Panc1 (cell line): Measurements from ENCODE around the gene UBQLN4. TPM values are rescaled to one million over a fixed set of nuclear protein-coding genes. Genes with fewer than 3 reads are reported as not detected.

Experiments
- ATAC-seq: fragments of 200-7000 bp; cut with Tn5 transposase; 2 replicates; pipeline ENCODE4 v1.9.1; 2020; ENCODE audit warnings: mild to moderate bottlenecking, moderate library complexity
- BruUV-seq: library from RNA; stranded (reverse); fragments of 400-500 nt; replicated peaks from 2 replicates; lab custom pipeline; 2021; lab: Mats Ljungman, UMichigan
- CTCF ChIA-PET: fragments of 300-600 bp; sonication (Branson Sonifier 250); formaldehyde crosslinking; loops from one replicate; lab custom pipeline; 2022; ENCODE audit warnings: antibody characterized with exemption; lab: Charles Lee
- POLR2A ChIA-PET: fragments of 300-600 bp; sonication (Branson Sonifier 250); formaldehyde crosslinking; loops from one replicate; lab custom pipeline; 2022; ENCODE audit warnings: antibody characterized with exemption; lab: Charles Lee
- DNase-seq: peaks from one replicate; pipeline ENCODE4 v3.0.0-alpha.2; 2010; ENCODE audit warnings: low read depth, low spot score
- H3K27ac ChIP-seq: 2 replicates; pipeline ENCODE4 v1.5.1; 2011; ENCODE audit warnings: mild to moderate bottlenecking, low read length, inconsistent platforms
- H3K27me3 ChIP-seq: fragments of 200-500 bp; sonication (Bioruptor generic); 2 replicates; pipeline ENCODE4 v1.6.0; 2014; ENCODE audit warnings: low read length, inconsistent platforms; ENCODE audit not compliant: control insufficient read depth, insufficient read depth
- H3K36me3 ChIP-seq: fragments of 200-500 bp; sonication (Bioruptor generic); 2 replicates; pipeline ENCODE4 v1.5.1; 2014; ENCODE audit warnings: inconsistent platforms, mild to moderate bottlenecking, low read length, moderate library complexity; ENCODE audit not compliant: control insufficient read depth, insufficient read depth
- H3K4me1 ChIP-seq: 2 replicates; pipeline ENCODE4 v1.5.1; 2011; ENCODE audit warnings: inconsistent platforms, mild to moderate bottlenecking, low read length, moderate library complexity; ENCODE audit not compliant: control insufficient read depth, insufficient read depth
- H3K4me3 ChIP-seq, 2 experiments: 2 replicates each; pipeline ENCODE4 v1.5.1; 2011 to 2012; ENCODE audit warnings: low read depth in 2 of 2, low read length in 2 of 2, mild to moderate bottlenecking in 2 of 2, inconsistent platforms in 1 of 2, moderate library complexity in 1 of 2
- H3K9me3 ChIP-seq: fragments of 200-500 bp; sonication (Bioruptor generic); 2 replicates; pipeline ENCODE4 v1.5.1; 2014; ENCODE audit warnings: low read depth, mild to moderate bottlenecking, inconsistent platforms, low read length, moderate library complexity; ENCODE audit not compliant: control insufficient read depth, insufficient read depth
- POLR2AphosphoS5 ChIP-seq: IDR thresholded peaks from 2 replicates; pipeline ENCODE4 v1.6.1; 2012; ENCODE audit warnings: mild to moderate bottlenecking, low read depth, low read length, moderate library complexity
- SIN3A ChIP-seq: IDR thresholded peaks from 2 replicates; pipeline ENCODE4 v1.6.1; 2012; ENCODE audit warnings: low read depth, mild to moderate bottlenecking, low read length, moderate library complexity, borderline replicate concordance; ENCODE audit not compliant: insufficient read depth
- TCF7L2 ChIP-seq: IDR thresholded peaks from 2 replicates; pipeline ENCODE4 v1.6.1; 2011; ENCODE audit warnings: mild to moderate bottlenecking, low read depth, low read length, inconsistent platforms
- in situ Hi-C: cut with HindIII; loops from 2 replicates; pipeline ENCODE4 v1.10.0; 2016; ENCODE audit warnings: low sequenced_read_pairs, low pct_unique_long_range_greater_than_20kb
- intact Hi-C: fragments of 100-400 bp; cut with micrococcal nuclease; formaldehyde crosslinking; loops from one replicate; pipeline ENCODE4 v1.10.0; 2022; ENCODE audit not compliant: unreplicated experiment
- total RNA-seq: library from RNA; stranded (reverse); gene quantifications from one replicate; pipeline ENCODE4 v1.2.1, GENCODE V29; 2021; ENCODE audit not compliant: unreplicated experiment
- TF ChIP-seq, protein P1 (sequence below), 2 experiments: IDR thresholded peaks; 2 replicates each; pipeline ENCODE4 v1.6.1; 2011 to 2012; ENCODE audit warnings: low read depth in 2 of 2, control low read depth in 1 of 2, low read length in 1 of 2, mild to moderate bottlenecking in 1 of 2, moderate library complexity in 1 of 2; ENCODE audit not compliant: insufficient read depth in 1 of 2
- TF ChIP-seq, protein P2 (sequence below): fragments of 450-650 bp; IDR thresholded peaks from 2 replicates; pipeline ENCODE4 v1.5.1; 2017; ENCODE audit warnings: mild to moderate bottlenecking

Gene UBQLN4
- total RNA-seq, 1 experiment from 2014 or later = 60.0 TPM

DNA sequence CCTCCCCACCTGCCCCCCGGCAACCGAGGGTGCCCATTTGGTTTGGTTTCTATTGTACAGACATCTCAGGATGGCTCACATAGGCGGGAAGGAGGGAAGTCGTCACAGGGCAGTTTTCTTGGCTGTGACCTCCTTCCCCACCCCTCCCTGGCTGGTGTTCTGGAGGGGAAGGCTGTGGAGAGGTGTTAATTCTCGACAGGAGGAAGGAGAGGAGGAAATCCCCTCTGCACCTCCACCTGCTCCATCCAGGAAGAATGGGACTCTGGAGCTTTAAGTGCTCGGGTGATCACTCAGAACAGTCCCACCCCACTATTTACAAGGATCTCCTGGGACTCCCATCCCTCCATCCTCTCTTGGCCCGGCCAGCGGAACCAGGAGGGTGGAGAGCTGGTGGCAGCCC is 21.1 kb upstream of the UBQLN4 start:
- no peak overlapping the region for H3K27ac ChIP-seq
- H3K9me3 ChIP-seq = no peaks in the 10 kb centered on the region
- no peaks in the 10 kb centered on the region for H3K36me3 ChIP-seq
- ChIA-PET CTCF (no interaction called here), POLR2A (no interaction called here)
- no peak for TF ChIP-seq POLR2AphosphoS5
- no TSS peak for BruUV-seq
- ATAC-seq (no peak), DNase-seq (no peak)
- peaks cover 7% of the 10 kb centered on the region for H3K4me1 ChIP-seq
- H3K27me3 ChIP-seq = no peaks in the 10 kb centered on the region
- H3K4me3 ChIP-seq = no peak overlapping the region
- intact Hi-C loops = no loop called here
- in situ Hi-C loops = no loop called here

DNA sequence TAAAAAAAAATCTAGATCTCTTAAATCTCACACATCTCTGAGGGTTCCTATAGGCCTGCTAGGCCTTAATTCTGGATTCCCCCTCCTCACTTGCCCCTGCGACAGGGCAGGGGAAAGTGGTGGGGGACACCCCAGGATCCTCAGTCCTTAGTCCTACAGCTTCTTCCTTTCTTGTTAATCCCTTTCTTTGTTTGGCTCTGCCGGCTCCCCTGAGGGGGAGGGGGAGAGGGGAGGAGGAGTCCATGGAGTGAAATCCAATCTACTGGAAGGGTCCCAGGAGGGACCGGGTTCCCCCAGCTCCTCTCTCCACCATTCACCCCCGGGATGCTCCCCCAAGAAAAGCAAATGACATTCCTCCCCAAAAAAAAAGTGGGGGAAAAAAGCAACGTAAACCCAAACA is 20.1 kb upstream of the UBQLN4 start:
- in situ Hi-C loops (no loop called here), intact Hi-C loops (no loop called here)
- BruUV-seq = no TSS peak
- Histone ChIP-seq H3K27me3 (no peaks in the 10 kb centered on the region), H3K36me3 (no peaks in the 10 kb centered on the region), H3K9me3 (no peaks in the 10 kb centered on the region), H3K27ac (no peak overlapping the region), H3K4me3 (no peak overlapping the region), H3K4me1 (peaks cover 7% of the 10 kb centered on the region)
- DNase-seq (no peak), ATAC-seq (no peak)
- no peak for TF ChIP-seq TCF7L2
- TF ChIP-seq POLR2AphosphoS5 = no peak
- no peak for TF ChIP-seq SIN3A
- TF ChIP-seq, protein P1, sequence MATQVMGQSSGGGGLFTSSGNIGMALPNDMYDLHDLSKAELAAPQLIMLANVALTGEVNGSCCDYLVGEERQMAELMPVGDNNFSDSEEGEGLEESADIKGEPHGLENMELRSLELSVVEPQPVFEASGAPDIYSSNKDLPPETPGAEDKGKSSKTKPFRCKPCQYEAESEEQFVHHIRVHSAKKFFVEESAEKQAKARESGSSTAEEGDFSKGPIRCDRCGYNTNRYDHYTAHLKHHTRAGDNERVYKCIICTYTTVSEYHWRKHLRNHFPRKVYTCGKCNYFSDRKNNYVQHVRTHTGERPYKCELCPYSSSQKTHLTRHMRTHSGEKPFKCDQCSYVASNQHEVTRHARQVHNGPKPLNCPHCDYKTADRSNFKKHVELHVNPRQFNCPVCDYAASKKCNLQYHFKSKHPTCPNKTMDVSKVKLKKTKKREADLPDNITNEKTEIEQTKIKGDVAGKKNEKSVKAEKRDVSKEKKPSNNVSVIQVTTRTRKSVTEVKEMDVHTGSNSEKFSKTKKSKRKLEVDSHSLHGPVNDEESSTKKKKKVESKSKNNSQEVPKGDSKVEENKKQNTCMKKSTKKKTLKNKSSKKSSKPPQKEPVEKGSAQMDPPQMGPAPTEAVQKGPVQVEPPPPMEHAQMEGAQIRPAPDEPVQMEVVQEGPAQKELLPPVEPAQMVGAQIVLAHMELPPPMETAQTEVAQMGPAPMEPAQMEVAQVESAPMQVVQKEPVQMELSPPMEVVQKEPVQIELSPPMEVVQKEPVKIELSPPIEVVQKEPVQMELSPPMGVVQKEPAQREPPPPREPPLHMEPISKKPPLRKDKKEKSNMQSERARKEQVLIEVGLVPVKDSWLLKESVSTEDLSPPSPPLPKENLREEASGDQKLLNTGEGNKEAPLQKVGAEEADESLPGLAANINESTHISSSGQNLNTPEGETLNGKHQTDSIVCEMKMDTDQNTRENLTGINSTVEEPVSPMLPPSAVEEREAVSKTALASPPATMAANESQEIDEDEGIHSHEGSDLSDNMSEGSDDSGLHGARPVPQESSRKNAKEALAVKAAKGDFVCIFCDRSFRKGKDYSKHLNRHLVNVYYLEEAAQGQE (IDR thresholded peaks at IDR 0.05; ENCODE audit: insufficient read depth in 1 of 2, low read depth in 2 of 2, low read length in 1 of 2) = no peak
- TF ChIP-seq, protein P2, sequence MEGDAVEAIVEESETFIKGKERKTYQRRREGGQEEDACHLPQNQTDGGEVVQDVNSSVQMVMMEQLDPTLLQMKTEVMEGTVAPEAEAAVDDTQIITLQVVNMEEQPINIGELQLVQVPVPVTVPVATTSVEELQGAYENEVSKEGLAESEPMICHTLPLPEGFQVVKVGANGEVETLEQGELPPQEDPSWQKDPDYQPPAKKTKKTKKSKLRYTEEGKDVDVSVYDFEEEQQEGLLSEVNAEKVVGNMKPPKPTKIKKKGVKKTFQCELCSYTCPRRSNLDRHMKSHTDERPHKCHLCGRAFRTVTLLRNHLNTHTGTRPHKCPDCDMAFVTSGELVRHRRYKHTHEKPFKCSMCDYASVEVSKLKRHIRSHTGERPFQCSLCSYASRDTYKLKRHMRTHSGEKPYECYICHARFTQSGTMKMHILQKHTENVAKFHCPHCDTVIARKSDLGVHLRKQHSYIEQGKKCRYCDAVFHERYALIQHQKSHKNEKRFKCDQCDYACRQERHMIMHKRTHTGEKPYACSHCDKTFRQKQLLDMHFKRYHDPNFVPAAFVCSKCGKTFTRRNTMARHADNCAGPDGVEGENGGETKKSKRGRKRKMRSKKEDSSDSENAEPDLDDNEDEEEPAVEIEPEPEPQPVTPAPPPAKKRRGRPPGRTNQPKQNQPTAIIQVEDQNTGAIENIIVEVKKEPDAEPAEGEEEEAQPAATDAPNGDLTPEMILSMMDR = no peak
- POLR2A ChIA-PET = interaction anchor here (0.7 to 1.0 kb wide), 3 partner anchors 10 to 163 kb away, joined by 3 to 4 read pairs (median 3); no protein-coding TSS in a partner anchor
- CTCF ChIA-PET = interaction anchor here (0.7 kb wide), 2 partner anchors 98 to 212 kb away, joined by 3 to 7 read pairs; no protein-coding TSS in a partner anchor

DNA sequence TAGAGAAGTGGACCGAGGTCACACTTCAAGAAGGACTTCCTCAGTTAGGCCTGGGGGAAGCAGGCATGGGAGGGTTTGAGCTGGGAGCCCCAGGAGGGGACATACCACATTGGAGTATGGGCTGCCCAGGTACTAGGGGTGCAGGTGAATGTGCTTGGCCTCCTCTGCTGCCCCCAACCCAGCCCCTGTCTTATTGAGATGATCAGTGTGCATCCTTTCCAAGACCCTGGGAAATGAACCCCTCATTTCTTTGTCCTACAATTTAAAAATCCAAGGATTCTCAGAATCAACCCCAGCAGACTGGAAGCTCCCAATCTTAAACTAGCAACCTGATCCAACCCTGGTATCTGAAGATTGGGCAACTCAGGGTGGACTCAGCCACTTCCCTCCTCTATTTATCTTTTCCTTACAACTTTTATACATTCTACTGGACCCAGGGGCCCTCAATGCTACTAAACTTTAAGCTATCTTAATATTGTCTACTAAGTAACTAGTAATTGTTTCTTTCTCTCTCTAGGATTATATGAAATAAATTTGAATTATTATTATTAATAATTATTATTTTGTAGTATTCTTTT is 19.6 kb upstream of the UBQLN4 start:
- peaks cover 7% of the 10 kb centered on the region for H3K4me1 ChIP-seq
- TF ChIP-seq TCF7L2 = no peak
- TF ChIP-seq, protein P1 (IDR thresholded peaks at IDR 0.05; ENCODE audit: insufficient read depth in 1 of 2, low read depth in 2 of 2, low read length in 1 of 2) = no peak
- TF ChIP-seq, protein P2 = no peak
- no peak for TF ChIP-seq POLR2AphosphoS5
- no peak for TF ChIP-seq SIN3A
- no peaks in the 10 kb centered on the region for H3K36me3 ChIP-seq
- ATAC-seq (no peak), DNase-seq (no peak)
- H3K9me3 ChIP-seq = no peaks in the 10 kb centered on the region
- intact Hi-C loops (no loop called here), in situ Hi-C loops (no loop called here)
- H3K27me3 ChIP-seq = no peaks in the 10 kb centered on the region
- ChIA-PET POLR2A (interaction anchor here (0.7 to 1.0 kb wide), 2 partner anchors 10 to 134 kb away, joined by 3 to 4 read pairs; no protein-coding TSS in a partner anchor), CTCF (interaction anchor here (0.7 kb wide), 2 partner anchors 97 to 213 kb away, joined by 3 to 7 read pairs; no protein-coding TSS in a partner anchor)
- BruUV-seq = no TSS peak
- no peak overlapping the region for H3K4me3 ChIP-seq
- no peak overlapping the region for H3K27ac ChIP-seq
